SKM-1 (cell line): ENCODE measurements around the gene B3GNT9.
A peak's percentile ranks its signal among the peaks of the same experiment; 100 is the strongest.

Experiments used
- DNase-seq: peaks from one replicate; lab custom pipeline; 2025; ENCODE audit not compliant: unreplicated experiment; lab: John Stamatoyannopoulos, UW

The B3GNT9 gene

DNA sequence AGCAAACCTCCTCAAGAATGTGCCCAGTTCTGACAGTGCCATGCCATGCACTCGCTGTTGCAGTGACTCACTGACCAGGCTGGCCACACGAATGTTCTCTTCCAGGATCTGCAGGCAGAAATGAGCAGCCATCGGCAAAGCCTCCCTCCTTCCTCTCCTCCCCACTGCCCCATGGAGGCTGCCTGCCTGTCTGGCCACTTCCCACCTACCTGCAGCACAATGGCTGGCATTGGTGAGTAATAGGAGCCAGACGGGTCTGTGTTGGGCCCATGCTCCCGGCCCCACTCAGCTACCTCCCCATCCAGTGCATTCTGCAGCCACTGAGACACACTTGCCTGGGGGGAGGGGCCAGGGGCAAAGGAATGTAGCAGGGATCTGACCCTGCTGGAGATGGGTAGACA is 35.8 kb upstream of the B3GNT9 start:
- DNase-seq: no peak

DNA sequence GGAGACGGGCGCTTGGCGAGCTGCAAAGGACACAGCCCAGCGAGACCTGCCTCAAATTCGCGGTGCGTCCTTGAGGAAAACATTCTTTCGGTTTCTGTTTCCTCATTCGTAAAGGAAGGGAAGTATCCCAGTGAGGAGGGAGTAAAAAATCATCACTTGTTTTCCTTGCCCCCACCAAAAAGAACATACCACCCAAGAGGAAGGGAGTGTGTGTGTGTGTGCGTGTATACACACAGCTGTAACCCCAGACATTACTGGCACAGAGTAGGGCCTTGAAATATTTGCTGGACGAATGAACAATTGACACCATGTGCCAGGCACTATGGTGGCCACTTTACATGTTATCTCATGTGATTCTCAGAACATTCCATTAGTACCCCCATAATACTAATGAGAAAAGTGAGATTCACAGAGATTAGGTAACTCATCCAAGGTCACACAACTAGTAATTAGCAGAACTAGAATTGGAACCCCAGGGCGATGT is 34.9 kb upstream of the B3GNT9 start:
- no peak for DNase-seq

GRCh38 chr16:67184995-67185650 is 34.3 kb upstream of the B3GNT9 start:
- DNase-seq: peak; percentile 67

DNA sequence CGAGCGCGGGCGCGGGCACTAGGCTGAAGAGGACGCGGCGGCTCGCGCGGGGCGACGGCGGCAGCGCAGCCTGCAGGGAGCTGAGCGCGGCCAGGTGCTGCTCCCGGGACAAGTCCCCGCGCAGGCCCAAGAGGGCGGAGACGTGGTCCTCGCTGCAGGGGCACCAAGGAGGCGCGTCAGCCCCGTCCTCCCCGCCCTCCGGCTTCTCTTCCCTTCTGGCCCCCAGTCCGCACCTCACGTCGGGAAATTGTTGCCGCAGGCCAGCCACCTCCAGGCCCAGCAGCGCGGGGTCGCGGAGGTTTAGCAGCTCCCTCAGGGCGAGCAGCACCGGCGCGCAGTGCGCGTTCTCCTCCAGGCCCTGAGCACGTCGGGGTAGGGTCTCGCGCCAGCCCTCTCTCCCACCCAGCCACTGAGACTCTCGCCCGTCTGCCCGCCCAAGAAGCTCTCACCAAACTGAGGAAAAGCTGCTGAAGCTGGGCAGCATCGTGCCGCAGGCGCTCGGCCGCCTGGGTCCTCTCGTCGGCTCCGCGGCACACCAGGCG is 33.7 kb upstream of the B3GNT9 start:
- no peak for DNase-seq

DNA sequence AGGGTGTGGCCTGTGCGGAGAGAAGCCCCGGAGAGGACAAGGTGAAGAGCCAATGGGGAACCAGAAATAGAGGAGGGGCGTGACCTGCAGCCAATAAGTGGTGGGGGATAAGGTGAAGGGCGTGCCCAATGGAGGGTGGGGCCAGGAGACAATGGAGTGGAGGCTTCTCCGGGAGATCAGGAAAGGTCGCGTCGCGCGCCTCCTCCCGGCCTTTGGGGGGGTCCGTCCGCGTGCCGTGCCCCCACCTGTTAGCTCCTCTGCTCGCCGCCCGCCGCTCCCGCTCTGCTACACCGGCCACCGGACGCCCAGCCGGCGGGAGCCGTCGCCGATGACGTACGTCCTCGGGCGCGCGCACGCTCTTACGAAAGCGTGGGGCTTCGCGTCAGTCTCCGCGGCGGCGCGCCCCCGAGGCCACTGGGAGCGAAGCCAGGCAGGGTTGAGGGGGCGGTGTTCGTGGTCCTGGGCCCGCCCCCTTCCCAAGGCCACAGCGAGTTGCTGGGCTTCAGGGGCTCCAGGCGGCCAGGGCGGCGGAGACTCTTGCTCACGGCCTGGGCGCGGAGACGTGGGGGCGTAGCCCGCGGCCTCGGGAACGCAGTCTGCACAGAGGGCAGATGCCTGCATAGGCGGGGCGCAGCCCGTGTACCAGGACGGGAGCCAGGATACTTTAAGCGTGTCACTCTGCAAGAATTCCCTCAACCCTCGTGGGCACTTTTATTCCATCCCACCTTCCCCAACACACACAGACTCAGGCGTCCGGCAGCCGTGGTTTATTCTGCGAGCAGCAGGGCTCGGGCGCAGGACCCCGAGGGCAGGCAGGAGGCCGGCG is 33.0 kb upstream of the B3GNT9 start, which contains the start of gene MATCAP1:
MATCAP1 (minus strand) TSS at position 337 of the 826 bp plus-strand sequence. CDS start 3,353 bp downstream, outside the sequence.
- peak; percentile 98 for DNase-seq

DNA sequence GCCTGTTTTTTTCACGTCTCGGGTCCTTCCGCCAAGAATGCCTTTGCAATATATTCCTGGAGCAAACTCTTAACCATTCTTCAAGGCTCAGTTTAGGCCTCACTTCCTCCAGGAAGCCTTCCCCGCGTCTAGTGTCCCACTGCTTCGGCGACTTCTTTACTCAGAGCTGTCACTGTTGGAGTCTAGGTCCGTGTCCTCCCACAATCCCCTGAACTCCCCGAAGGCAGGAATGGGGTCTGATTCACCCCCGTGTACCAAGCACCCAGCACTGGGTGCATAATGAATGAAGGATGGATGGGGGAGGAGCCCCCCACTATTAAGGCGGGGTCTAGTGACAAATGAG is 32.5 kb upstream of the B3GNT9 start:
- no peak for DNase-seq

- no peak for DNase-seq
Observed at GRCh38 chr16:67182288-67182687, 31.5 kb upstream of the B3GNT9 start.

DNA sequence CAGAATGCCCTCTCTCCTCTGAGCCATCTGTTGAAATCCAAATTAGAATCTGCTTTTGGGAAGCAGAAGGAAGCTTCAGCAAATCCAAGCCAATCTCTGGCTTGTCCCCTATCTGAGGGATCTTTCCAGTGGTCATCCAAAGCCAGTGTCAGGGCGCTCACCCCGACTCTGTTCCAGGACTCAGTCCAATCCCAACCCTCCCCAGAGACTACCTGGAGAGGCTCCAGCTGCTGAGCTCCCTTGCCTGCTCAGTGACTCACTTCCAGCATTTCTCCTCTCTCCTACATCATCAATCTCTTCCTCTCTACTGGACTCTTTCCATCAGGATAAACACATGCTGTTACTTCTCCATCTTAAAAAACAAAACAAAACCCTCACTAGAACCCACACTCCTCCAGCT is 30.5 kb upstream of the B3GNT9 start:
- no peak for DNase-seq

DNA sequence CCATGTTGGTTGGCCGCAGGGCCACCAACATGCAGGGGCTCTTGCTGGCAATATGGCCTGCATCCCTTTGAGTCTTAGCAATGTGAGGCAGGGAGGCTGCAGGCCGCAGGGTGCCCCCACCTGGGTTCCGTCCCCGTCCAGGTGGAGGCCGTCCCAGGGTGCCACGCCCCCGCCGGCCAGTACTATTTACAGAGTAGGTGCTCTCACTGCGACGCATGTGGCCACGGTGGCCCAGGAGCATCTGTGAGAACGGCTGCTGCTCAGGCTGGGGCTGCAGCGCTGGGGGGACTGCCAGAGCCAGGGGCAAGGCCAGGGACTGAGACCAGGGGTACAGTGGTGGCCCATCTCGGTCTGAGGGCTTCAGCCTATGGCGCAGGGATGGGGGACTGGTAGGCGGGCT is 29.4 kb upstream of the B3GNT9 start:
- no peak for DNase-seq

DNA sequence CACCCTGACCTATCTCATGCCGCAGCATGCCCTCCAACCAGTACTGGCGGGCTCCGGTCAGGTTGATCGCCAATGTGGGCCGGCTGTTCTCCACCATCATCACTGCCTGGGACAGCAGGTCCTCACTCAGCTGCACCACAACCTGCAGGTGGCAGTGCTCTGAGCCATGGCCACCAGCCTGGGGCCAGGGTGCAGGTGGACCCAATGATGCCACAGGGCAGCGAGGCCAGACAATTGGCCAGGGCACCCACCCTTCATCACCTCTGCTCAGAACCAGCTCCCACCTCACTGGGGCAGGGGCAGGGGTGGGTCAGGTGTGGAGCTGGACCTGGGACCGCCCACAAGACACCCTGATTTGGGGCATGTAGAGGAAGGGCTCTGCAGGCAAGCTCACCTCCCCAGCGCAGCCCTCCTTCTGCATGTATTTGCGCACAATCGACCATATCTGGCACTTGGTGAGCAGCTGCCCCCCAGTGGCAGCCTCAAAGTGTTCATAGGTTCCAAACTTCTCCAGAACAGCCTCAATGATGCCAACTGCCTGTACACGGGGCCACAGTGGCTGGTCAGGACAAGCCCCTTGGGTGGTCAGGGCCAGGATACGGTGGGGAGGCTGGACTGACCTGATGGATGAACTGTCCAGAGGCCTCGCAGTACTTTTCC is 28.8 kb upstream of the B3GNT9 start:
- DNase-seq: no peak

DNA sequence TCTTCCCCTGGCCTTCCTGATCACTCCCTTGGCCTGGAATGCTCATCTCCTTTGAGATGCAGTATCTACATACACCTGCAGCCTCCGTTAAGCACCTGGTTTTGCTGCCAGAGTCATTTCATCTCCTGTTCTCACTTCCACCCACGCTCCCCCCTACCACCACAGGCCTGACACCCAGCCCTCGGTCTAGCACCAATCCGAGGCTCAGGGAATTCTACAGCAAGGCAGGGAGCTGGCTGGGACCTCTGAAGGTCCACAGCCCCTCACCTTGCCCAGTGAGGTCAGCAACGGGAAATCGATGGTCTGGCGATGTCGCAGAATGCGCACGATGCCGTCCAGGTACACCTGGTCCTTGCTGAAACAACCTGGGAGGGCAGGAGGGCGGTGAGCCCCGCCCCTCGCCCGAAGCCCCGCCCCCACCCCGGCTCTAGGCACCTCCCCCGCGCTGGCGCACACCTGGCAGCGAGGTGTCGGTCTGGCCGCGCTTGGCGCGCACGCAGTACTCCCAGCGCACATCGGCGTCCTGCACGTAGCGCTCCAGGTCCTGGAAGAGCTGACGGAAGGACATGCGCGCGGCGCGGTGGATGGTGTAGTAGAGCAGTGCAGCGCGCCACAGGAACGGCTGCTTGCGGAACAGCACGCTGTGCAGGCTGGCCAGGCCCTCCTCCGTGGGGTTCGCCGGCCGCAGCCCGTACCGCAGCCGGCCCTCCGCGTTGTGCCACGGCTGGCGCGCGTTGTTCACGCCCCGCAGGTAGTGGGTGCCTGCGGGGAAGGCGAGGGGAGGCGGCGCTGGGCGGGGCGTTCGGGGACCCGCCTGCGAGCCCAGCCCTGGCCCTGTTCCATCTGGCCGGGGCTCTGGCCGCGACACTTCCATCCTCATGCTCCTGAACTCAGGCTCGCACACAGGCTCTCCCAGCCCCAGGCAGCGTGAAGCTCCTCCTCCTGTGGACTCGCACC is 27.2 kb upstream of the B3GNT9 start:
- DNase-seq: no peak

- no peak for DNase-seq
Observed at GRCh38 chr16:67176662-67177061, 25.9 kb upstream of the B3GNT9 start.

GRCh38 chr16:67174706-67175231 is 24.0 kb upstream of the B3GNT9 start:
- no peak for DNase-seq

DNA sequence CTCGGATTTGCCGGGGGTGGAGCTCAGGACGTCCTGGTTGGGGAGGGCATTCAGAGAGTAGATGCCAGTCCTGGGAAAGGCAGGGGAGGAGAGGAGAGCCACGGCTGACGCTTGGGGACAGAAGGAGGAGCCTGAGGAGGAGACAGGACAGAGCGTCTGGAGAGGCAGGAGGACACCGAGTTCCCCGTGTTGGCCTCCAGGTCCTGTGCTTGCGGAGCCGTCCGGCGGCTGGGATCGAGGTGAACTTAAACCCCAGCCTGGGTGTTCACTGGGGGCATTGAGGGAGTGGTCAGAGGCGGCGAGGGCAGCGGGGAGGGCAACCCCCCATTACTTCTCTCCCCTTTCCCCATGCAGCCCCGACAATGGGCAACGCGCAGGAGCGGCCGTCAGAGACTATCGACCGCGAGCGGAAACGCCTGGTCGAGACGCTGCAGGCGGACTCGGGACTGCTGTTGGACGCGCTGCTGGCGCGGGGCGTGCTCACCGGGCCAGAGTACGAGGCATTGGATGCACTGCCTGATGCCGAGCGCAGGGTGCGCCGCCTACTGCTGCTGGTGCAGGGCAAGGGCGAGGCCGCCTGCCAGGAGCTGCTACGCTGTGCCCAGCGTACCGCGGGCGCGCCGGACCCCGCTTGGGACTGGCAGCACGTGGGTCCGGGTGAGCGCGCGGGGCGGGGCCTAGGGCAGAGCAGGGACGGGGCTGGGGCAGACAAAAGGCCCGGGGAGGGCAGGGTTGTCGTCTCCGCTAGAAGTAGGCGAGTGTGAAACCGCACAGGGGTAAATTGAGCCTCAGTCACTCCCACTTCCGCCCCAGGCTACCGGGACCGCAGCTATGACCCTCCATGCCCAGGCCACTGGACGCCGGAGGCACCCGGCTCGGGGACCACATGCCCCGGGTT is 23.3 kb upstream of the B3GNT9 start:
- DNase-seq: peak; percentile 26

DNA sequence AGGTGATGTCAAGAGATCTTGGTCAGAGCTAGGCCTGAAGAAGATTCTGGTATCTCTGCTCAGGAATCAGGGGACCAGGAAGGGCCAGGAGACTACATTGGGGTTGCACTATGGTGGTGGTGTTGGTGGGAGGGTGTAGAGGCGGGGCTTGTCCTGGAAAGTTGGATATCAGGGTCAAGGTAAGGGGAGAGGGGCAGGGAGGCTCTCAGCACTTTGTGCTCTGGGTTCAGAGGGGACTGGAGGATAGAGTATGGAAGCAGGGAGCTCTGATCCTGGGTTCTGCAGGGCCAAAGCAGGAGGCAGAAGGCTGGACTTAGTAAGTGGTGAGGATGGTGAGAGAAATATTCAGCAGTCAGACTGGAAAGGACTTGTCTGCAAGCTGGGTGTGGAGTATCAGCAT is 22.5 kb upstream of the B3GNT9 start:
- DNase-seq: no peak

DNA sequence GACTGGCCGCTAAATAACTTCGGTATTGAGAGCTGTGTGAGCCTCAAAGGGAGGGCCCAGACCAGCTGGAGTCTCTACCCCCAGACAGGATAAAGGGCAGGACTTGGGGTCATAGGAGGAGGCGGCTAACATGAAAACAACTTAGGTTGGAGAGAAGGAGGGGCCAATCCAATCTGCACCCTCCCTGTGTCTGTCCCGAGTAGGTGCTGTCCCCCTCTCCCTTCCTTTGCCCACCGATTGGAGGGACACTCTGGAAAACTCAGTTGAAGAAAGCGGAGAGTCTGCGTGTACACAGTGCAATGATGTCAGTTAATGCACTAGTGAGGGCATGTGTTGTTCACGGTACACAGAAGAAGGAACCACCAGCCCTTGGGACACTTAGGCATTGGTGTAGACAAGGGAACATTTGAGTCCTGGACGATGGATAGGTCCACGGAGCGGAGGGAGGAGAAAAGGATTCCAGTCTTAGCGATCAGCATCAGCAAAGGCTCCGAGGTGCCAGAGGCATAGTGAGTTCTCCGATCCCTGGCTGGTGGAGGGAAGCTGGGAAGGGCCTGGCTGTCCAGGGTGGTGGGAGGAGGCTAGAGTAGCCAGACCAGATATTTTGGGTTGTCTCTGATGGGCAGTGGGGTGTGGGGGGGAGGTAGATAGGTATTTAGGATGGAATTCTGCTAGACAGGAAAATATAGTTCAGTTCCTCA is 20.3 kb upstream of the B3GNT9 start:
- DNase-seq: no peak

- no peak for DNase-seq
Observed at GRCh38 chr16:67170168-67170948, 19.6 kb upstream of the B3GNT9 start, which contains the start of gene NOL3. Gene NOL3 (plus strand): TSS chr16:67170538.
